Endodermal cell (in vitro differentiated cells): ENCODE data around the gene LRRC23. TPM values are rescaled to one million over a fixed set of nuclear protein-coding genes. Genes with fewer than 3 reads are reported as not detected.

Source experiments
- DNase-seq: peaks from one replicate; pipeline ENCODE4 v3.0.0-alpha.2; 2017
- H3K27ac ChIP-seq: 2 replicates; pipeline ENCODE4 v1.5.1; 2013; ENCODE audit warnings: mild to moderate bottlenecking, low read depth, low read length, moderate library complexity
- H3K27me3 ChIP-seq: 2 replicates; pipeline ENCODE4 v1.6.1; 2013; ENCODE audit warnings: mild to moderate bottlenecking, low read length, moderate library complexity; ENCODE audit not compliant: insufficient read depth, control insufficient read depth, poor library complexity, severe bottlenecking
- H3K36me3 ChIP-seq: 2 replicates; pipeline ENCODE4 v1.7.0; 2013; ENCODE audit warnings: mild to moderate bottlenecking, low read length, moderate library complexity; ENCODE audit not compliant: control insufficient read depth, insufficient read depth
- H3K4me1 ChIP-seq: one replicate; pipeline ENCODE4 v1.7.0; 2013; ENCODE audit warnings: low read length; ENCODE audit not compliant: control insufficient read depth, insufficient read depth
- H3K4me3 ChIP-seq: 2 replicates; pipeline ENCODE4 v1.5.1; 2013; ENCODE audit warnings: mild to moderate bottlenecking, low read length, moderate library complexity
- H3K9ac ChIP-seq: 2 replicates; pipeline ENCODE4 v1.6.1; 2013; ENCODE audit warnings: mild to moderate bottlenecking, low read length, moderate library complexity; ENCODE audit not compliant: poor library complexity, severe bottlenecking; ENCODE audit errors: extremely low read depth
- H3K9me3 ChIP-seq: 2 replicates; pipeline ENCODE4 v1.6.1; 2013; ENCODE audit warnings: mild to moderate bottlenecking, low read length, moderate library complexity; ENCODE audit not compliant: control insufficient read depth
- H3K27ac Mint-ChIP-seq: 2 replicates; pipeline ENCODE4 v1.8.0; 2020; ENCODE audit warnings: mixed read lengths
- H3K27me3 Mint-ChIP-seq: 2 replicates; pipeline ENCODE4 v1.8.0; 2021; ENCODE audit warnings: mild to moderate bottlenecking, mixed read lengths; ENCODE audit not compliant: insufficient read depth
- H3K36me3 Mint-ChIP-seq: 2 replicates; pipeline ENCODE4 v1.8.0; 2020; ENCODE audit warnings: low read depth, mixed read lengths
- H3K4me1 Mint-ChIP-seq: 2 replicates; pipeline ENCODE4 v1.8.0; 2020; ENCODE audit warnings: mixed read lengths
- H3K4me3 Mint-ChIP-seq: 2 replicates; pipeline ENCODE4 v1.8.0; 2020; ENCODE audit warnings: mild to moderate bottlenecking, moderate library complexity, mixed read lengths
- H3K9me3 Mint-ChIP-seq: 2 replicates; pipeline ENCODE4 v1.8.0; 2020; ENCODE audit warnings: mild to moderate bottlenecking, mixed read lengths
- WGBS, 2 experiments: methylation state at CpG; one replicate each; pipeline versions ENCODE4 v1.1.5 to v1.1.7; 2013; ENCODE audit warnings: missing lambda C conversion rate in 2 of 2, mixed read lengths in 1 of 2; ENCODE audit not compliant: insufficient coverage in 1 of 2, insufficient read length in 1 of 2; 5-methylcytosine and 5-hydroxymethylcytosine counted together
- total RNA-seq, 2 donors: library from RNA; stranded (reverse); fragmentation: NEBNext Ultra II Directional in 1 of 2; extraction: Animal tissue kit (Norgen Biotek cat#: 25700) in 1 of 2; gene quantifications; 2 replicates in 1 of 2; 3 replicates in 1 of 2; pipeline ENCODE4 v1.2.1, GENCODE V29; 2021
- TF ChIP-seq, protein P1 (sequence below): fragments of 200-600 bp; sonication (generic); conservative IDR thresholded peaks from 2 replicates; pipeline ENCODE4 v1.5.0; 2021; ENCODE audit warnings: antibody characterized with exemption, mild to moderate bottlenecking

Gene LRRC23
- total RNA-seq, 2 donors from 2014 or later: 7.8 to 11.5 TPM

GRCh38 chr12:6941782-6942181, 37.2 kb downstream of the LRRC23 start:
- 88% methylated on average over 11 of the region's 12 CpGs; no CpG with 5 or more reads in 1 of the 2 experiments for WGBS, 2 experiments
- Mint-ChIP-seq H3K4me1 (peaks cover 46% of the 10 kb centered on the region), H3K9me3 (no peaks in the 10 kb centered on the region), H3K4me3 (no peak overlapping the region), H3K36me3 (peaks cover 43% of the 10 kb centered on the region), H3K27ac (no peak overlapping the region), H3K27me3 (no peaks in the 10 kb centered on the region)
- DNase-seq: no peak
- peaks cover 13% of the 10 kb centered on the region for H3K4me1 ChIP-seq
- no peak overlapping the region for H3K27ac ChIP-seq
- H3K4me3 ChIP-seq: no peak overlapping the region
- TF ChIP-seq, protein P1, sequence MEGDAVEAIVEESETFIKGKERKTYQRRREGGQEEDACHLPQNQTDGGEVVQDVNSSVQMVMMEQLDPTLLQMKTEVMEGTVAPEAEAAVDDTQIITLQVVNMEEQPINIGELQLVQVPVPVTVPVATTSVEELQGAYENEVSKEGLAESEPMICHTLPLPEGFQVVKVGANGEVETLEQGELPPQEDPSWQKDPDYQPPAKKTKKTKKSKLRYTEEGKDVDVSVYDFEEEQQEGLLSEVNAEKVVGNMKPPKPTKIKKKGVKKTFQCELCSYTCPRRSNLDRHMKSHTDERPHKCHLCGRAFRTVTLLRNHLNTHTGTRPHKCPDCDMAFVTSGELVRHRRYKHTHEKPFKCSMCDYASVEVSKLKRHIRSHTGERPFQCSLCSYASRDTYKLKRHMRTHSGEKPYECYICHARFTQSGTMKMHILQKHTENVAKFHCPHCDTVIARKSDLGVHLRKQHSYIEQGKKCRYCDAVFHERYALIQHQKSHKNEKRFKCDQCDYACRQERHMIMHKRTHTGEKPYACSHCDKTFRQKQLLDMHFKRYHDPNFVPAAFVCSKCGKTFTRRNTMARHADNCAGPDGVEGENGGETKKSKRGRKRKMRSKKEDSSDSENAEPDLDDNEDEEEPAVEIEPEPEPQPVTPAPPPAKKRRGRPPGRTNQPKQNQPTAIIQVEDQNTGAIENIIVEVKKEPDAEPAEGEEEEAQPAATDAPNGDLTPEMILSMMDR: no peak
- H3K9me3 ChIP-seq: no peaks in the 10 kb centered on the region
- no peaks in the 10 kb centered on the region for H3K27me3 ChIP-seq
- peaks cover 42% of the 10 kb centered on the region for H3K36me3 ChIP-seq
- H3K9ac ChIP-seq: no peak overlapping the region

DNA sequence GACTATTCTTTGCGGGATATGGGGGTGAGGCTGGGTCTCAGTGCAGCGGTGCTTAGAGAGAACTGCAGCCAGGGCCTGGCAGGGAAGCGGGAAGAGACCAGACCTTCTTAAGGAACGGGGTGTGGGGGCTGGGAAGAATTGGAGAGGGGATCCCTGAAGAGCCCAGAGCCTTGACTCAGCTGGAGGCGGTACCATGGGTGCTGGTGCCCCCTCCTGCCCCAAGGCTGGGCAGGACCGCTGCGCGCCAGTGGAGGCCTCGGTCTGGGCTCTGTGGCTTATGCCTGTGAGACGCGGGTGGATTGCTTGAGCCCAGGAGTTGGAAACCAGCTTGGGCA, 37.7 kb downstream of the LRRC23 start:
- H3K4me3 Mint-ChIP-seq: no peak overlapping the region
- peaks cover 40% of the 10 kb centered on the region for H3K36me3 ChIP-seq
- no peaks in the 10 kb centered on the region for H3K27me3 Mint-ChIP-seq
- H3K4me1 ChIP-seq: peaks cover 11% of the 10 kb centered on the region
- H3K9me3 Mint-ChIP-seq: no peaks in the 10 kb centered on the region
- no peak for DNase-seq
- H3K9ac ChIP-seq: no peak overlapping the region
- TF ChIP-seq, protein P1: no peak
- H3K27ac ChIP-seq: peak overlapping the region; percentile 100
- H3K36me3 Mint-ChIP-seq: peaks cover 42% of the 10 kb centered on the region
- no peak overlapping the region for H3K4me3 ChIP-seq
- H3K9me3 ChIP-seq: no peaks in the 10 kb centered on the region
- H3K27ac Mint-ChIP-seq: peak overlapping the region; percentile 100
- no peaks in the 10 kb centered on the region for H3K27me3 ChIP-seq
- WGBS, 2 experiments: 93 to 94% methylated on average over 8 to 11 of the region's 11 CpGs
- peaks cover 47% of the 10 kb centered on the region for H3K4me1 Mint-ChIP-seq

DNA sequence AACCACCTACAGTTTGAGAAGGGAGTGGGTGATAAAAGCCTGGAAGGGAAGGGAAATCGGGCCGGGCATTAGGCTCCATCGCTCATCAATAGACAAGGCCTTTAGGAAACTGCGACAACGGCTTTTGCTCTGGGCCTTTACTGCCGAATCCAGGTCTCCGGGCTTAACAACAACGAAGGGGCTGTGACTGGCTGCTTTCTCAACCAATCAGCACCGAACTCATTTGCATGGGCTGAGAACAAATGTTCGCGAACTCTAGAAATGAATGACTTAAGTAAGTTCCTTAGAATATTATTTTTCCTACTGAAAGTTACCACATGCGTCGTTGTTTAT, 38.7 kb downstream of the LRRC23 start:
- H3K4me3 Mint-ChIP-seq: peak overlapping the region; percentile 84
- peak overlapping the region; percentile 100 for H3K27ac ChIP-seq

More for the DNA sequence above, 38.7 kb downstream of the LRRC23 start:
- H3K27me3 Mint-ChIP-seq: no peaks in the 10 kb centered on the region
- peaks cover 43% of the 10 kb centered on the region for H3K4me1 Mint-ChIP-seq
- Histone ChIP-seq H3K4me1 (peaks cover 7% of the 10 kb centered on the region), H3K4me3 (peak overlapping the region; percentile 89), H3K9ac (peak overlapping the region; percentile 89), H3K9me3 (no peaks in the 10 kb centered on the region), H3K36me3 (peaks cover 37% of the 10 kb centered on the region), H3K27me3 (no peaks in the 10 kb centered on the region)
- peak; percentile 96 for DNase-seq
- TF ChIP-seq, protein P1: no peak
- H3K27ac Mint-ChIP-seq: peak overlapping the region; percentile 100
- WGBS, 2 experiments: 3% methylated on average over 5 to 13 of the region's 13 CpGs
- H3K9me3 Mint-ChIP-seq: no peaks in the 10 kb centered on the region
- H3K36me3 Mint-ChIP-seq: peaks cover 38% of the 10 kb centered on the region
